K562 (cell line): ENCODE results near the gene C12orf54. TPM values are rescaled to one million over a fixed set of nuclear protein-coding genes. Genes with fewer than 3 reads are reported as not detected.
"Not testable (repeated sequence)": the region's sequence is repeated elsewhere in the genome, so short reads cannot be mapped to it uniquely, and the experiment has no call there.

Experiments used
- ATAC-seq: fragments of 200-7000 bp; cut with Tn5 transposase; 3 replicates; pipeline ENCODE4 v1.9.1; 2020; ENCODE audit warnings: moderate library complexity
- BruUV-seq: library from RNA; stranded (reverse); fragments of 400-500 nt; replicated peaks from 2 replicates; lab custom pipeline; 2021; lab: Mats Ljungman, UMichigan
- CTCF ChIA-PET: fragments of 300-600 bp; formaldehyde crosslinking; extraction: SDS; loops from one replicate; lab custom pipeline; 2021; ENCODE audit warnings: low intra/inter-chr PET ratio; lab: Yijun Ruan, JAX
- POLR2A ChIA-PET: fragments of 300-600, 350-650 bp; sonication (Branson Sonifier 250); formaldehyde crosslinking; extraction: SDS; loops from one replicate; lab custom pipeline; 2021; ENCODE audit warnings: antibody characterized with exemption, inconsistent platforms; lab: Yijun Ruan, JAX
- DNase-seq, 4 experiments: peaks; one replicate each; pipeline versions ENCODE4 v3.0.0 to v3.0.0-alpha.2; 2011 to 2018; ENCODE audit warnings: low spot score in 3 of 4, mixed read lengths in 3 of 4; ENCODE audit errors: extremely low read depth in 1 of 4
- FAIRE-seq: peaks from 2 replicates; lab custom pipeline; 2011; peaks lifted over from hg19 to GRCh38; lab: Jason Lieb, UNC
- H2AFZ ChIP-seq: 2 replicates; pipeline ENCODE4 v1.6.0; 2011; ENCODE audit warnings: low read depth, low read length, control low read depth, inconsistent platforms
- H3K27ac ChIP-seq: fragments of 200-600 bp; 3 replicates; pipeline ENCODE4 v1.8.0; 2011; ENCODE audit warnings: low read depth, mild to moderate bottlenecking, control low read depth, inconsistent platforms, low read length, moderate library complexity, mixed read lengths; ENCODE audit errors: extremely low read depth
- H3K27me3 ChIP-seq, 2 experiments: fragments of 300-600 bp in 1 of 2; 2 replicates in 1 of 2; 3 replicates in 1 of 2; pipeline versions ENCODE4 v1.6.0 to v1.8.0; 2011; ENCODE audit warnings: inconsistent platforms in 2 of 2, low read length in 2 of 2, mild to moderate bottlenecking in 1 of 2, mixed read lengths in 1 of 2, moderate library complexity in 1 of 2; ENCODE audit not compliant: control insufficient read depth in 2 of 2, insufficient read depth in 2 of 2
- H3K36me3 ChIP-seq: fragments of 300-600 bp; 3 replicates; pipeline ENCODE4 v1.8.0; 2011; ENCODE audit warnings: mild to moderate bottlenecking, low read length, inconsistent platforms; ENCODE audit not compliant: control insufficient read depth, insufficient read depth
- H3K4me1 ChIP-seq, 2 experiments: fragments of 200-600 bp in 1 of 2; replicated peaks in 1 of 2; 2 replicates in 1 of 2; 3 replicates in 1 of 2; pipeline versions ENCODE4 v1.5.1 to v1.8.0; 2011; ENCODE audit warnings: inconsistent platforms in 2 of 2, low read length in 2 of 2, mild to moderate bottlenecking in 1 of 2, mixed read lengths in 1 of 2, moderate library complexity in 1 of 2; ENCODE audit not compliant: control insufficient read depth in 2 of 2, insufficient read depth in 2 of 2
- H3K4me2 ChIP-seq: 2 replicates; pipeline ENCODE4 v1.6.1; 2011; ENCODE audit warnings: low read length, control low read depth, inconsistent platforms, mixed read lengths; ENCODE audit not compliant: insufficient read depth
- H3K4me3 ChIP-seq: fragments of 200-600 bp; sonication (generic), shearing (Covaris generic); 2 replicates; pipeline ENCODE4 v1.5.1; 2016; ENCODE audit warnings: control low read depth, inconsistent platforms
- H3K79me2 ChIP-seq: fragments of 200-600 bp; 3 replicates; pipeline ENCODE4 v1.8.0; 2011; ENCODE audit warnings: low read length, inconsistent platforms; ENCODE audit not compliant: control insufficient read depth, insufficient read depth
- H3K9ac ChIP-seq, 2 experiments: 2 replicates each; pipeline versions ENCODE4 v1.6.0 to v1.6.1; 2011; ENCODE audit warnings: low read depth in 2 of 2, low read length in 2 of 2, control low read depth in 1 of 2, inconsistent platforms in 1 of 2, mild to moderate bottlenecking in 1 of 2, mixed read lengths in 1 of 2; ENCODE audit not compliant: insufficient read depth in 1 of 2
- H3K9me1 ChIP-seq: one replicate; pipeline ENCODE4 v1.6.0; 2011; ENCODE audit warnings: inconsistent platforms, mild to moderate bottlenecking, low read length, moderate library complexity; ENCODE audit not compliant: control insufficient read depth, insufficient read depth
- H3K9me3 ChIP-seq: replicated peaks from 2 replicates; pipeline ENCODE4 v1.5.1; 2011; ENCODE audit warnings: low read depth, low read length, inconsistent platforms; ENCODE audit not compliant: control insufficient read depth, insufficient read depth
- H4K20me1 ChIP-seq: replicated peaks from 2 replicates; pipeline ENCODE4 v1.6.1; 2011; ENCODE audit warnings: low read length, inconsistent platforms, mixed read lengths; ENCODE audit not compliant: control insufficient read depth, insufficient read depth
- ATF1 ChIP-seq, 2 experiments: fragments of 450-650 bp in 1 of 2; IDR thresholded peaks; 2 replicates each; pipeline ENCODE4 v1.6.1; 2016; ENCODE audit warnings: missing compliant biosample characterization in 1 of 2, missing genetic modification characterization in 1 of 2
- CEBPB ChIP-seq: fragments of 450-650 bp; IDR thresholded peaks from 2 replicates; pipeline ENCODE4 v1.6.1; 2016; ENCODE audit warnings: missing genetic modification characterization, missing compliant biosample characterization
- KDM5B ChIP-seq: fragments of 200-600 bp; sonication (generic); IDR thresholded peaks from 2 replicates; pipeline ENCODE4 v1.6.1; 2012; ENCODE audit warnings: low read depth, mild to moderate bottlenecking, moderate library complexity, low read length, control low read depth, inconsistent platforms; ENCODE audit not compliant: insufficient replicate concordance
- MTA3 ChIP-seq: fragments of 450-650 bp; formaldehyde crosslinking; IDR thresholded peaks from 2 replicates; pipeline ENCODE4 v1.6.1; 2017; ENCODE audit warnings: mild to moderate bottlenecking, borderline replicate concordance
- MYBL2 ChIP-seq, 2 experiments: fragments of 450-650 bp in 1 of 2; sonication (generic) in 1 of 2; formaldehyde crosslinking in 1 of 2; IDR thresholded peaks; 2 replicates each; pipeline versions ENCODE4 v1.6.1 to v1.8.1; 2017 to 2022; ENCODE audit warnings: borderline replicate concordance in 1 of 2, inconsistent platforms in 1 of 2, low read depth in 1 of 2, mild to moderate bottlenecking in 1 of 2, missing genetic modification reagents in 1 of 2, moderate library complexity in 1 of 2
- NR1H2 ChIP-seq: sonication (generic); formaldehyde crosslinking; IDR thresholded peaks from 2 replicates; pipeline ENCODE4 v1.4.0; 2020; ENCODE audit warnings: mild to moderate bottlenecking, missing genetic modification reagents
- SIX5 ChIP-seq, 2 experiments: IDR thresholded peaks; 2 replicates each; pipeline ENCODE4 v1.6.1; 2011; ENCODE audit warnings: low read length in 2 of 2, borderline replicate concordance in 1 of 2, low read depth in 1 of 2, mild to moderate bottlenecking in 1 of 2, moderate library complexity in 1 of 2; ENCODE audit not compliant: insufficient read depth in 1 of 2
- ZNF174 ChIP-seq: fragments of 250-450 bp; sonication (Bioruptor Pico); IDR thresholded peaks from 2 replicates; pipeline ENCODE4 v1.4.0; 2020; ENCODE audit warnings: mild to moderate bottlenecking
- ZNF274 ChIP-seq: IDR thresholded peaks from 2 replicates; pipeline ENCODE4 v1.6.1; 2011; ENCODE audit warnings: low read depth, mild to moderate bottlenecking, low read length, moderate library complexity, borderline replicate concordance
- WGBS: fragments of 100-300 bp; shearing (Covaris generic); methylation state at CpG from one replicate; pipeline ENCODE4 v1.1.6; 2016; ENCODE audit warnings: low coverage, mixed read lengths; ENCODE audit not compliant: insufficient coverage; ENCODE audit errors: missing lambda C conversion rate; 5-methylcytosine and 5-hydroxymethylcytosine counted together
- in situ Hi-C: fragments of 300-500 bp; cut with MboI; formaldehyde crosslinking; loops from 4 replicates; pipeline ENCODE4 v1.15.0; 2018; ENCODE audit warnings: inconsistent platforms, mixed read lengths
- intact Hi-C: fragments of 100-400 bp; cut with micrococcal nuclease; formaldehyde crosslinking; loops from 2 replicates; pipeline ENCODE4 v1.14.2; 2022
- polyA plus RNA-seq, 8 experiments: library from polyadenylated mRNA; depleted of rRNA in 4 of 8; stranded (reverse) in 5 of 8; unstranded in 3 of 8; fragments of >200 nt; fragmentation: Nextera tagmentation in 2 of 8; fragmentation: Illumina TruSeq in 1 of 8; extraction: Ambion mirVana in 2 of 8; extraction: Trizol in 1 of 8; gene quantifications; 2 replicates each; pipeline versions ENCODE4 v1.2.1 to v1.2.3, GENCODE V29; 2011 to 2014; ENCODE audit warnings: inconsistent platforms in 1 of 8, missing spikeins in 1 of 8
- total RNA-seq, 7 experiments: library from RNA; depleted of rRNA in 6 of 7; stranded (reverse); fragments of >200 nt in 6 of 7; fragmentation: Illumina TruSeq in 2 of 7; extraction: Trizol in 2 of 7; gene quantifications; 2 replicates each; pipeline versions ENCODE4 v1.2.1 to v1.2.3, GENCODE V29; 2011 to 2021; ENCODE audit warnings: low replicate concordance in 1 of 7
- TF ChIP-seq, protein P1 (sequence below): sonication (generic); formaldehyde crosslinking; IDR thresholded peaks from 2 replicates; pipeline ENCODE4 v1.9.0; 2022; ENCODE audit warnings: mild to moderate bottlenecking, missing genetic modification reagents
- TF ChIP-seq, protein P2 (sequence below): IDR thresholded peaks from 2 replicates; pipeline ENCODE4 v1.6.1; 2014; ENCODE audit warnings: antibody characterized with exemption

The C12orf54 gene
- total and polyA plus RNA-seq, 9 of the 15 experiments (the other 6 are each of a cell fraction or from before 2014, with no cell fraction given) = not detected

DNA sequence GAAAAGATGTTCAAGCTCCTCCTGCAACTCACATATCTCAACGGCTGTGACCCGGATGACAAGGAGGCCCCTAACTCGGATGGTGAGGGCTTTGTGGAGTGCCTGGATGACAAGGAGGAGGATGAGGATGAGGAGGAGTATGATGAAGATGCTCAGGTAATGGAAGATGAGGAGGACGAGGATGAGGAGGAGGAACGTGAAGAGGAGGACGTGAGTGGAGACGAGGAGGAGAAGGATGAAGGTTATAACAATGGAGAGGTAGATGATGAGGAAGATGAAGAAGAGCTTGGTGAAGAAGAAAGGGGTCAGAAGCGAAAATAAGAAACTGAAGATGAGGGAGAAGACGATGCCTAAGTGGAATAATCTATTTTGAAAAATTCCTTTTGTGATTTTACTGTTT lies 9.2 kb upstream of the C12orf54 start:
- ATAC-seq (no peak), FAIRE-seq (no peak), DNase-seq (no peak)
- Histone ChIP-seq H3K27me3 (no peaks in the 10 kb centered on the region), H3K4me3 (no peak overlapping the region), H3K36me3 (no peaks in the 10 kb centered on the region), H3K79me2 (no peaks in the 10 kb centered on the region), H3K9me1 (no peaks in the 10 kb centered on the region), H3K9ac (no peak overlapping the region), H2AFZ (no peak overlapping the region), H3K9me3 (no peaks in the 10 kb centered on the region; the same call in 1 of the 2 replicates), H4K20me1 (no peaks in the 10 kb centered on the region), H3K27ac (no peak overlapping the region), H3K4me1 (no peaks in the 10 kb centered on the region), H3K4me2 (no peak overlapping the region)
- in situ Hi-C loops = no loop called here
- POLR2A ChIA-PET = no interaction called here
- TF ChIP-seq MYBL2 (IDR thresholded peaks at IDR 0.05; ENCODE audit: low read depth) (no peak), MYBL2 (CRISPR knock-in tag; IDR thresholded peaks at IDR 0.05; ENCODE audit: borderline replicate concordance) (no peak), ZNF174 (CRISPR knock-in tag) (no peak), NR1H2 (CRISPR knock-in tag) (no peak), ZNF274 (no peak), SIX5 (IDR thresholded peaks at IDR 0.05; ENCODE audit: borderline replicate concordance in 1 of 2, insufficient read depth in 1 of 2, low read depth in 1 of 2, low read length in 2 of 2) (no peak), ATF1 (CRISPR knock-in tag; IDR thresholded peaks at IDR 0.05) (no peak), ATF1 (tag; IDR thresholded peaks at IDR 0.05) (no peak), MTA3 (no peak), CEBPB (tag) (no peak), KDM5B (no peak)
- TF ChIP-seq, protein P1, sequence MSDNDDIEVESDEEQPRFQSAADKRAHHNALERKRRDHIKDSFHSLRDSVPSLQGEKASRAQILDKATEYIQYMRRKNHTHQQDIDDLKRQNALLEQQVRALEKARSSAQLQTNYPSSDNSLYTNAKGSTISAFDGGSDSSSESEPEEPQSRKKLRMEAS (CRISPR knock-in tag) = no peak
- TF ChIP-seq, protein P2, sequence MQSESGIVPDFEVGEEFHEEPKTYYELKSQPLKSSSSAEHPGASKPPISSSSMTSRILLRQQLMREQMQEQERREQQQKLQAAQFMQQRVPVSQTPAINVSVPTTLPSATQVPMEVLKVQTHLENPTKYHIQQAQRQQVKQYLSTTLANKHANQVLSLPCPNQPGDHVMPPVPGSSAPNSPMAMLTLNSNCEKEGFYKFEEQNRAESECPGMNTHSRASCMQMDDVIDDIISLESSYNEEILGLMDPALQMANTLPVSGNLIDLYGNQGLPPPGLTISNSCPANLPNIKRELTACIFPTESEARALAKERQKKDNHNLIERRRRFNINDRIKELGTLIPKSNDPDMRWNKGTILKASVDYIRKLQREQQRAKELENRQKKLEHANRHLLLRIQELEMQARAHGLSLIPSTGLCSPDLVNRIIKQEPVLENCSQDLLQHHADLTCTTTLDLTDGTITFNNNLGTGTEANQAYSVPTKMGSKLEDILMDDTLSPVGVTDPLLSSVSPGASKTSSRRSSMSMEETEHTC = no peak
- intact Hi-C loops = no loop called here
- BruUV-seq = no TSS peak
- CTCF ChIA-PET = no interaction called here
- WGBS = 7% methylated on average over 9 of the region's 9 CpGs

DNA sequence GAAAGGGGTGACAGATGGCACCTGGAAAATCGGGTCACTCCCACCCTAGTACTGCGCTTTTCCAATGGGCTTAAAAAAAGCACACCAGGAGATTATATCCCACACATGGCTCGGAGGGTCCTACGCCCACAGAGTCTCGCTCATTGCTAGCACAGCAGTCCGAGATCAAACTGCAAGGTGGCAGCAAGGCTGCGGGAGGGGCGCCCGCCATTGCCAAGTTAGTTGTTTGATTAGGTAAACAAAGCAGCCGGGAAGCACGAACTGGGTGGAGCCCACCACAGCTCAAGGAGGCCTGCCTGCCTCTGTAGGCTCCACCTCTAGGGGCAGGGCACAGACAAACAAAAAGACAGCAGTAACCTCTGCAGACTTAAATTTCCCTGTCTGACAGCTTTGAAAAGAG lies 7.8 kb upstream of the C12orf54 start:
- FAIRE-seq, H3K79me2 ChIP-seq, ATAC-seq, H3K9me1 ChIP-seq, H4K20me1 ChIP-seq, H3K9ac ChIP-seq, H3K27ac ChIP-seq, DNase-seq, H3K4me3 ChIP-seq, in situ Hi-C loops, H3K27me3 ChIP-seq, H2AFZ ChIP-seq, BruUV-seq, H3K4me1 ChIP-seq, H3K4me2 ChIP-seq, CTCF ChIA-PET, H3K36me3 ChIP-seq, H3K9me3 ChIP-seq, intact Hi-C loops: not testable (repeated sequence)
- POLR2A ChIA-PET = interaction anchor here (0.6 kb wide), 1 partner anchor 53 kb away, joined by 3 read pairs; no protein-coding TSS in a partner anchor
- 5% methylated on average over 11 of the region's 11 CpGs for WGBS
